ENCODE data around the gene NUDT4. TPM values are rescaled to one million over a fixed set of nuclear protein-coding genes. Genes with fewer than 3 reads are reported as not detected.

Gene NUDT4
- total and polyA plus RNA-seq, 2 of the 8 experiments (the other 6 are each of a cell fraction or from before 2014, with no cell fraction given): 17.3 to 71.7 TPM

GRCh38 chr12:93335603-93336162 is 42.0 kb upstream of the NUDT4 start:
- H2BK120ac ChIP-seq (replicated peaks; ENCODE audit: low read depth, low read length): no peak overlapping the region
- H3K23ac ChIP-seq (ENCODE audit: insufficient read length): no peak overlapping the region
- no peak overlapping the region for H3K9ac ChIP-seq (replicated peaks in 1 of 4; ENCODE audit: extremely low read depth in 1 of 4, low read depth in 3 of 4, low read length in 3 of 4)
- H4K5ac ChIP-seq (ENCODE audit: insufficient read length, low read depth, low read length): no peak overlapping the region
- no peaks in the 10 kb centered on the region for H4K20me1 ChIP-seq (replicated peaks in 1 of 2; ENCODE audit: control insufficient read depth in 1 of 2, insufficient read depth in 2 of 2, low read length in 2 of 2)
- 94% methylated on average over 9 of the region's 9 CpGs; no CpG with 5 or more reads in 1 of the 2 experiments for WGBS, 2 experiments (ENCODE audit: extremely low coverage in 1 of 2, insufficient coverage in 1 of 2, insufficient read length in 1 of 2, insufficient replicate concordance in 2 of 2, low coverage in 1 of 2, low lambda C conversion rate in 2 of 2, missing lambda C conversion rate in 1 of 2)
- no peaks in the 10 kb centered on the region for H3K36me3 ChIP-seq (ENCODE audit: control insufficient read depth in 2 of 4, insufficient read depth in 4 of 4, low read length in 3 of 4)
- H3K79me1 ChIP-seq (ENCODE audit: low read depth, low read length): no peaks in the 10 kb centered on the region
- no peak for DNase-seq (ENCODE audit: low read depth in 1 of 2, low spot score in 2 of 2)
- H3K4me2 ChIP-seq (ENCODE audit: insufficient read depth in 1 of 2, low read depth in 2 of 2, low read length in 2 of 2): no peak overlapping the region
- no peaks in the 10 kb centered on the region for H3K23me2 ChIP-seq (ENCODE audit: low read depth, low read length)
- H2BK5ac ChIP-seq (ENCODE audit: low read depth, low read length): no peak overlapping the region
- no peak overlapping the region for H2BK20ac ChIP-seq (ENCODE audit: low read length)
- POLR2A ChIA-PET (ENCODE audit: partially characterized antibody): no interaction called here
- no peak overlapping the region for H4K91ac ChIP-seq (replicated peaks; ENCODE audit: insufficient read length, low read length)
- CTCF ChIA-PET (ENCODE audit: partially characterized antibody): interaction anchor here (0.6 kb wide), 1 partner anchor 604 kb away, joined by 3 read pairs; no protein-coding TSS in a partner anchor
- no peak overlapping the region for H3K27ac ChIP-seq (ENCODE audit: low read depth, low read length)
- no peaks in the 10 kb centered on the region for H3K27me3 ChIP-seq (replicated peaks in 1 of 4; ENCODE audit: control insufficient read depth in 3 of 4, extremely low read depth in 1 of 4, insufficient read depth in 3 of 4, low read length in 3 of 4)
- no peak overlapping the region for H2AK5ac ChIP-seq (ENCODE audit: low read depth, low read length)
- no peak overlapping the region for H2BK15ac ChIP-seq (ENCODE audit: low read length)
- no peaks in the 10 kb centered on the region; a peak in 1 of 7 replicates for H3K4me1 ChIP-seq (replicated peaks in 1 of 4; ENCODE audit: control insufficient read depth in 3 of 4, insufficient read depth in 4 of 4, low read length in 3 of 4)
- H4K8ac ChIP-seq (ENCODE audit: extremely low read depth, insufficient read depth, low read length): no peak overlapping the region
- no peak overlapping the region for H3K14ac ChIP-seq (ENCODE audit: insufficient read length)
- H2AFZ ChIP-seq (ENCODE audit: low read length): peak overlapping the region; percentile 15; the same call in 1 of the 2 replicates
- H3K9me3 ChIP-seq (ENCODE audit: insufficient read depth in 2 of 2, low read depth in 1 of 2, low read length in 1 of 2): no peaks in the 10 kb centered on the region
- H3K4ac ChIP-seq (replicated peaks; ENCODE audit: insufficient read length, low read depth, low read length): no peak overlapping the region
- no peak overlapping the region for H3K18ac ChIP-seq (ENCODE audit: extremely low read depth, low read length)
- H3K4me3 ChIP-seq (ENCODE audit: extremely low read depth in 1 of 4, insufficient read depth in 2 of 4, low read depth in 3 of 4, low read length in 4 of 4): no peak overlapping the region
- H3K79me2 ChIP-seq (ENCODE audit: control insufficient read depth in 1 of 2, insufficient read depth in 2 of 2, low read length in 2 of 2): no peaks in the 10 kb centered on the region
- FAIRE-seq: no peak
- H3K56ac ChIP-seq (replicated peaks; ENCODE audit: insufficient read length, low read depth, low read length): no peak overlapping the region
- no peak overlapping the region for H2BK12ac ChIP-seq (ENCODE audit: low read depth, low read length)
- TF ChIP-seq KDM1A (IDR thresholded peaks at IDR 0.05; ENCODE audit: borderline replicate concordance, low read length): no peak
- TF ChIP-seq SP2 (IDR thresholded peaks at IDR 0.05; ENCODE audit: low read length): no peak
- TF ChIP-seq USF2 (IDR thresholded peaks at IDR 0.05; ENCODE audit: low read length): no peak
- TF ChIP-seq SIX5 (IDR thresholded peaks at IDR 0.05; ENCODE audit: low read depth, low read length): no peak
- TF ChIP-seq ATF3 (IDR thresholded peaks at IDR 0.05; ENCODE audit: insufficient read depth, low read depth, low read length): no peak
- TF ChIP-seq ATF2 (IDR thresholded peaks at IDR 0.05; ENCODE audit: low read length): no peak
- TF ChIP-seq TCF12 (IDR thresholded peaks at IDR 0.05; ENCODE audit: low read depth, low read length): no peak
- TF ChIP-seq GABPA (IDR thresholded peaks at IDR 0.05; ENCODE audit: borderline replicate concordance, insufficient read depth, low read length): no peak
- no peak for TF ChIP-seq YY1 (IDR thresholded peaks at IDR 0.05; ENCODE audit: low read depth, low read length)
- TF ChIP-seq HDAC6 (IDR thresholded peaks at IDR 0.05; ENCODE audit: low read depth, low read length): no peak

Data from H1 (cell line).